ENCODE data around the gene KLHL29. TPM values are rescaled to one million over a fixed set of nuclear protein-coding genes. Genes with fewer than 3 reads are reported as not detected.

Gene KLHL29
- total and polyA plus RNA-seq, 2 donors (not counting 3 experiments of a cell fraction or from before 2014, with no cell fraction given), result 4.6 to 12.7 TPM

DNA sequence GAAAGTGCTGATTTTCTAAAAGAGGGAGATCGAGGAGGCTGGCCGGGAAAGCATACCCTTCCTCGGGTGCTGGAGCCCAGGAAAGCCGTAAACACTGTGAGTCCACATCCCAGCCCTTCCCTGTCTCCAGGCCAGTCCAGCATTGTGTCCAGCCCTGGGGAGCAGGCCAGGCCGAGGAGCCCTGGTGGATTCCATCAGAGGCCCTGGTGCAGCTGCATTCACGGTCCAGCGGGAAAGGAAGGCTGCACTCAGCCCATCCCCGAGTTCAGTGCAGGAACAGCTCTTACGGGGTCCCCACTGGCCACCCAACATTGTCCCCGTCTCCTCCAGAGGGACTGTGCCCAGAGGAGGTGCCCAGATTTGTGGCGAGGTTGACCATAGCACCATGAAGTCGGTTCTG, 218.6 kb downstream of the KLHL29 start:
- no peak for TF ChIP-seq POLR2AphosphoS5 (IDR thresholded peaks at IDR 0.05; ENCODE audit: insufficient read depth, low read depth, low read length)
- no peak for TF ChIP-seq MYC (IDR thresholded peaks at IDR 0.05; ENCODE audit: low read depth, low read length)
- no peak for TF ChIP-seq FOS (IDR thresholded peaks at IDR 0.05; ENCODE audit: borderline replicate concordance, insufficient read depth, low read length)
- no peak for TF ChIP-seq MAX (IDR thresholded peaks at IDR 0.05; ENCODE audit: insufficient read depth, insufficient read length)
- no peak for TF ChIP-seq EZH2 (IDR thresholded peaks at IDR 0.05; ENCODE audit: borderline replicate concordance, low read depth, low read length, severe bottlenecking)
- TF ChIP-seq GATA2 (IDR thresholded peaks at IDR 0.05; ENCODE audit: insufficient read depth, insufficient read length, low read depth, low read length), result no peak
- no peak for TF ChIP-seq POLR2A (IDR thresholded peaks at IDR 0.05; ENCODE audit: low read depth, low read length)
- TF ChIP-seq JUN (IDR thresholded peaks at IDR 0.05; ENCODE audit: borderline replicate concordance, insufficient read depth, insufficient read length, low read depth), result no peak
- TF ChIP-seq, protein P1, sequence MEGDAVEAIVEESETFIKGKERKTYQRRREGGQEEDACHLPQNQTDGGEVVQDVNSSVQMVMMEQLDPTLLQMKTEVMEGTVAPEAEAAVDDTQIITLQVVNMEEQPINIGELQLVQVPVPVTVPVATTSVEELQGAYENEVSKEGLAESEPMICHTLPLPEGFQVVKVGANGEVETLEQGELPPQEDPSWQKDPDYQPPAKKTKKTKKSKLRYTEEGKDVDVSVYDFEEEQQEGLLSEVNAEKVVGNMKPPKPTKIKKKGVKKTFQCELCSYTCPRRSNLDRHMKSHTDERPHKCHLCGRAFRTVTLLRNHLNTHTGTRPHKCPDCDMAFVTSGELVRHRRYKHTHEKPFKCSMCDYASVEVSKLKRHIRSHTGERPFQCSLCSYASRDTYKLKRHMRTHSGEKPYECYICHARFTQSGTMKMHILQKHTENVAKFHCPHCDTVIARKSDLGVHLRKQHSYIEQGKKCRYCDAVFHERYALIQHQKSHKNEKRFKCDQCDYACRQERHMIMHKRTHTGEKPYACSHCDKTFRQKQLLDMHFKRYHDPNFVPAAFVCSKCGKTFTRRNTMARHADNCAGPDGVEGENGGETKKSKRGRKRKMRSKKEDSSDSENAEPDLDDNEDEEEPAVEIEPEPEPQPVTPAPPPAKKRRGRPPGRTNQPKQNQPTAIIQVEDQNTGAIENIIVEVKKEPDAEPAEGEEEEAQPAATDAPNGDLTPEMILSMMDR (IDR thresholded peaks at IDR 0.05; ENCODE audit: extremely low read depth in 1 of 2, insufficient read depth in 1 of 2, low read depth in 1 of 2, low read length in 2 of 2), result no peak
- BruUV-seq (replicated peaks), result no TSS peak
- ChIA-PET POLR2A (no interaction called here), CTCF (interaction anchor here (1.0 kb wide), 1 partner anchor 21 kb away, joined by 3 read pairs; no protein-coding TSS in a partner anchor)
- H3K27me3 ChIP-seq (ENCODE audit: control insufficient read depth in 2 of 2, insufficient read depth in 2 of 2, low read length in 2 of 2), result no peaks in the 10 kb centered on the region
- dilution Hi-C loops (cut with MboI; ENCODE audit: extremely low pct_ligation_motif_present, low sequenced_read_pairs), result no loop called here
- intact Hi-C loops (cut with micrococcal nuclease), result no loop called here
- no peaks in the 10 kb centered on the region for H3K79me2 ChIP-seq (ENCODE audit: control insufficient read depth, insufficient read depth, low read length)
- H3K4me2 ChIP-seq (ENCODE audit: insufficient read depth, low read length), result no peak overlapping the region
- no peak for DNase-seq (ENCODE audit: low read depth, low spot score)
- no peak overlapping the region for H3K27ac ChIP-seq (ENCODE audit: insufficient read depth, low read depth, low read length)
- no peaks in the 10 kb centered on the region for H3K9me1 ChIP-seq (replicated peaks; ENCODE audit: control insufficient read depth, extremely low read depth, insufficient read depth, low read length)
- H3K36me3 ChIP-seq (ENCODE audit: control insufficient read depth in 2 of 2, extremely low read depth in 1 of 2, insufficient read depth in 2 of 2, low read length in 2 of 2), result no peaks in the 10 kb centered on the region
- FAIRE-seq, result no peak
- H3K9ac ChIP-seq (replicated peaks; ENCODE audit: extremely low read depth, insufficient read depth, low read length), result no peak overlapping the region
- no peaks in the 10 kb centered on the region for H4K20me1 ChIP-seq (replicated peaks; ENCODE audit: control insufficient read depth, extremely low read depth, insufficient read depth, low read length)
- no peak overlapping the region for H2AFZ ChIP-seq (ENCODE audit: low read depth, low read length)
- no peaks in the 10 kb centered on the region for H3K4me1 ChIP-seq (ENCODE audit: control insufficient read depth, extremely low read depth, insufficient read depth, low read length)
- no peaks in the 10 kb centered on the region for H3K9me3 ChIP-seq (replicated peaks; ENCODE audit: control insufficient read depth, insufficient read depth, low read length)
- no peak overlapping the region for H3K4me3 ChIP-seq (replicated peaks in 1 of 3; ENCODE audit: insufficient read depth in 1 of 3, low read depth in 1 of 3, low read length in 3 of 3)

All from endothelial cell of umbilical vein (primary cell).